Astrocyte (in vitro differentiated cells and primary cell): ENCODE results near the gene NLN.

ENCODE experiments used
- EZH2 ChIP-seq: IDR thresholded peaks from 2 replicates; pipeline ENCODE4 v1.6.1; 2012; ENCODE audit warnings: mild to moderate bottlenecking, low read length, inconsistent platforms; ENCODE audit not compliant: insufficient read depth
- TF ChIP-seq, protein P1 (sequence below): IDR thresholded peaks from 2 replicates; pipeline ENCODE4 v1.5.1; 2011; ENCODE audit warnings: low read depth, mild to moderate bottlenecking, inconsistent platforms, low read length, moderate library complexity; ENCODE audit not compliant: insufficient read depth

DNA sequence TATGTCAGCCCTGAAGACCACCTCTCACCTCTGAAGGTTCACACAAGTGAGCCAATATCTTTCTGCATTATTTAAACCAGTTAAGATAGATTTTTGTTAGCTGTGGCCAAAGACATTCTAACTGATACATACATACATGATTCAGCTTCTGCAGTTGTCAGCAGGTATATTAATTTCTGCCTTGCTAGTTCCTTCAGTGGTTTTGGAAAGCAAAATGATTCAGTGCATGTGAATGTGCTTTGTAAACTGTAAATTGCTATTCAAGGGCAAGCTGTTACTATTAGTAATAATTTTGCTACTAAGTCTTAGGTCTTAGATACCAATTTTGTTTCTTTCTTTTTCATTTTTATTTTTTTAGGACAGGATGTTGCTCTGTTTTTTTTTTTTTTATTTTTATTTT, 115.1 kb downstream of the NLN start:
- TF ChIP-seq, protein P1, sequence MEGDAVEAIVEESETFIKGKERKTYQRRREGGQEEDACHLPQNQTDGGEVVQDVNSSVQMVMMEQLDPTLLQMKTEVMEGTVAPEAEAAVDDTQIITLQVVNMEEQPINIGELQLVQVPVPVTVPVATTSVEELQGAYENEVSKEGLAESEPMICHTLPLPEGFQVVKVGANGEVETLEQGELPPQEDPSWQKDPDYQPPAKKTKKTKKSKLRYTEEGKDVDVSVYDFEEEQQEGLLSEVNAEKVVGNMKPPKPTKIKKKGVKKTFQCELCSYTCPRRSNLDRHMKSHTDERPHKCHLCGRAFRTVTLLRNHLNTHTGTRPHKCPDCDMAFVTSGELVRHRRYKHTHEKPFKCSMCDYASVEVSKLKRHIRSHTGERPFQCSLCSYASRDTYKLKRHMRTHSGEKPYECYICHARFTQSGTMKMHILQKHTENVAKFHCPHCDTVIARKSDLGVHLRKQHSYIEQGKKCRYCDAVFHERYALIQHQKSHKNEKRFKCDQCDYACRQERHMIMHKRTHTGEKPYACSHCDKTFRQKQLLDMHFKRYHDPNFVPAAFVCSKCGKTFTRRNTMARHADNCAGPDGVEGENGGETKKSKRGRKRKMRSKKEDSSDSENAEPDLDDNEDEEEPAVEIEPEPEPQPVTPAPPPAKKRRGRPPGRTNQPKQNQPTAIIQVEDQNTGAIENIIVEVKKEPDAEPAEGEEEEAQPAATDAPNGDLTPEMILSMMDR: no peak
- no peak for TF ChIP-seq EZH2
